ENCODE data around the gene MSX1.

The MSX1 gene

GRCh38 chr4:4868758-4869723, 9.6 kb downstream of the MSX1 start:
- H3K27me3 ChIP-seq (ENCODE audit: insufficient read depth, low read depth): peaks cover 31% of the 10 kb centered on the region
- no peaks in the 10 kb centered on the region for H3K4me1 ChIP-seq (ENCODE audit: low read depth, poor library complexity, severe bottlenecking)

GRCh38 chr4:4869731-4870571, 10.5 kb downstream of the MSX1 start:
- Histone ChIP-seq H3K4me2 (no peak overlapping the region), H3K27me3 (ENCODE audit: insufficient read depth, low read depth) (peaks cover 31% of the 10 kb centered on the region), H3K4me1 (ENCODE audit: low read depth, poor library complexity, severe bottlenecking) (no peaks in the 10 kb centered on the region), H3K27ac (no peak overlapping the region), H3K36me3 (ENCODE audit: insufficient read depth) (no peaks in the 10 kb centered on the region), H3K79me2 (ENCODE audit: insufficient read depth, low read depth) (no peaks in the 10 kb centered on the region), H3K9ac (no peak overlapping the region), H4K20me1 (ENCODE audit: insufficient read depth) (no peaks in the 10 kb centered on the region), H2AFZ (ENCODE audit: low read depth) (no peak overlapping the region), H3K4me3 (IDR thresholded peaks at IDR 0.05; ENCODE audit: insufficient read depth, low read depth, low read length) (no peak overlapping the region)
- TF ChIP-seq, protein P1, sequence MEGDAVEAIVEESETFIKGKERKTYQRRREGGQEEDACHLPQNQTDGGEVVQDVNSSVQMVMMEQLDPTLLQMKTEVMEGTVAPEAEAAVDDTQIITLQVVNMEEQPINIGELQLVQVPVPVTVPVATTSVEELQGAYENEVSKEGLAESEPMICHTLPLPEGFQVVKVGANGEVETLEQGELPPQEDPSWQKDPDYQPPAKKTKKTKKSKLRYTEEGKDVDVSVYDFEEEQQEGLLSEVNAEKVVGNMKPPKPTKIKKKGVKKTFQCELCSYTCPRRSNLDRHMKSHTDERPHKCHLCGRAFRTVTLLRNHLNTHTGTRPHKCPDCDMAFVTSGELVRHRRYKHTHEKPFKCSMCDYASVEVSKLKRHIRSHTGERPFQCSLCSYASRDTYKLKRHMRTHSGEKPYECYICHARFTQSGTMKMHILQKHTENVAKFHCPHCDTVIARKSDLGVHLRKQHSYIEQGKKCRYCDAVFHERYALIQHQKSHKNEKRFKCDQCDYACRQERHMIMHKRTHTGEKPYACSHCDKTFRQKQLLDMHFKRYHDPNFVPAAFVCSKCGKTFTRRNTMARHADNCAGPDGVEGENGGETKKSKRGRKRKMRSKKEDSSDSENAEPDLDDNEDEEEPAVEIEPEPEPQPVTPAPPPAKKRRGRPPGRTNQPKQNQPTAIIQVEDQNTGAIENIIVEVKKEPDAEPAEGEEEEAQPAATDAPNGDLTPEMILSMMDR (conservative IDR thresholded peaks at IDR 0.05; ENCODE audit: low read depth, low read length): no peak

More at GRCh38 chr4:4868758-4869723, 9.6 kb downstream of the MSX1 start:
- Histone ChIP-seq H3K9ac (no peak overlapping the region), H2AFZ (ENCODE audit: low read depth) (no peak overlapping the region), H3K79me2 (ENCODE audit: insufficient read depth, low read depth) (no peaks in the 10 kb centered on the region), H4K20me1 (ENCODE audit: insufficient read depth) (no peaks in the 10 kb centered on the region), H3K27ac (no peak overlapping the region), H3K36me3 (ENCODE audit: insufficient read depth) (no peaks in the 10 kb centered on the region), H3K4me2 (no peak overlapping the region), H3K4me3 (IDR thresholded peaks at IDR 0.05; ENCODE audit: insufficient read depth, low read depth, low read length) (no peak overlapping the region)
- TF ChIP-seq, protein P1 (conservative IDR thresholded peaks at IDR 0.05; ENCODE audit: low read depth, low read length): no peak

DNA sequence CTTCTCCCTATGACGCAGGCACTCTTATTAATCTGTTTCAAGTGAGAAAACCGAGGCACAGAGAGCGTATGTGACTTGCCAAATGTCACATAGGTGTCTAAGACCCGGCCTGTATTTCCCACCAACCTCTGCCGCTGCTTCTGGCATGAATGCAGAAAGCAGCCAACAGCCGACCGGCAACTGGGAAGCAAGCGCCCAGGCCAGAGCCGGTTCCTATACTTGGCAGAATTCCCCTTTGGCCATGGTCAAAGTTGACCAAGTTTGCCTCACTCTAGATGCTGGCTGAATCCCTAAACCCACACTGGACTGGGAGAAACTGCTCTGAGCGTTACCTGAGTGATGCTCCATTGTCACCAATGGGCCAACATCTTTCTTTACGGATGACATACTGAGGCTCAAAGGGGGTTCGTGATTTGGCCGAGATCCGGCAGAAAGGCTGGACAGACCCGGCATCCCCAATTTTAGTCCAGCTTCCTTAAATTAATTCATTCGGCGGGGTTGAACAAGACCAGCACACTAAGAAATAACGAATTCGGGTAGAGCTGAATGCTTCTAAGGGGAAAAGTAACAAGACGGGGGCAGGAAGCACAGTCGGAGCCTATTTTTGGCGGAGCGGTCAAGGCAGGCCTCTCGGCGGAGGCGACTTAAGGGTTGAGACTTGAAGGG, 11.2 kb downstream of the MSX1 start:
- TF ChIP-seq, protein P1 (conservative IDR thresholded peaks at IDR 0.05; ENCODE audit: low read depth, low read length): no peak
- Histone ChIP-seq H3K4me1 (ENCODE audit: low read depth, poor library complexity, severe bottlenecking) (no peaks in the 10 kb centered on the region), H3K4me2 (peak overlapping the region; percentile 68), H4K20me1 (ENCODE audit: insufficient read depth) (no peaks in the 10 kb centered on the region), H3K27ac (no peak overlapping the region), H3K9ac (no peak overlapping the region), H3K4me3 (IDR thresholded peaks at IDR 0.05; ENCODE audit: insufficient read depth, low read depth, low read length) (no peak overlapping the region), H2AFZ (ENCODE audit: low read depth) (no peak overlapping the region), H3K36me3 (ENCODE audit: insufficient read depth) (no peaks in the 10 kb centered on the region), H3K79me2 (ENCODE audit: insufficient read depth, low read depth) (no peaks in the 10 kb centered on the region), H3K27me3 (ENCODE audit: insufficient read depth, low read depth) (peaks cover 31% of the 10 kb centered on the region)

GRCh38 chr4:4871242-4871572, 11.7 kb downstream of the MSX1 start:
- no peak overlapping the region for H3K4me3 ChIP-seq (IDR thresholded peaks at IDR 0.05; ENCODE audit: insufficient read depth, low read depth, low read length)
- H3K27me3 ChIP-seq (ENCODE audit: insufficient read depth, low read depth): peaks cover 31% of the 10 kb centered on the region
- TF ChIP-seq, protein P1 (conservative IDR thresholded peaks at IDR 0.05; ENCODE audit: low read depth, low read length): no peak
- H3K9ac ChIP-seq: no peak overlapping the region
- H3K36me3 ChIP-seq (ENCODE audit: insufficient read depth): no peaks in the 10 kb centered on the region
- no peak overlapping the region for H3K27ac ChIP-seq
- no peaks in the 10 kb centered on the region for H4K20me1 ChIP-seq (ENCODE audit: insufficient read depth)
- peak overlapping the region; percentile 68 for H3K4me2 ChIP-seq
- H3K4me1 ChIP-seq (ENCODE audit: low read depth, poor library complexity, severe bottlenecking): no peaks in the 10 kb centered on the region
- H2AFZ ChIP-seq (ENCODE audit: low read depth): peak overlapping the region; percentile 52
- H3K79me2 ChIP-seq (ENCODE audit: insufficient read depth, low read depth): no peaks in the 10 kb centered on the region
